GM20431 (cell line): ENCODE results near the gene ACER2.

ENCODE experiments used
- in situ Hi-C: fragments of 300-500 bp; cut with MseI, MboI; formaldehyde crosslinking; loops from one replicate; pipeline ENCODE4 v1.15.0; 2020; ENCODE audit warnings: low sequenced_read_pairs; ENCODE audit not compliant: unreplicated experiment

The ACER2 gene

DNA sequence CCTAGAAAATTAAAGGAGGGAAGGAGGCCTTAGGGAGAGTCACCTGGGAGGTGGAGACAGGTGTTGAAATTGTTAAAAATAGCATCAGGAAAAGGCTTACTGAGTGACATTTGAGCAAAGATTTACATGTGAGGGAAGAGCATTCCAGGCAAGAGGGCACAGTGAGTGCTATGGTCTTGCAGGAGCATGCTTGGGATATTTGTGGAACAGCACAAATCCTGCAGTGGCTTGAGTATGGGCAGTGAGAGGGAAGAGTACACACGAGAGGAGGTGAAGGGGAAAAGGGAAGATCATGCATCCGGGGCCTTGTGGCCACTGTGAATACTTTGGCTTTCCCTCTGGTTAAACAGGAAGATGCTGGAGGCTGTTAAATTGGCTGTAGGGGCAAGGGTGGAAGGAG, 36.6 kb downstream of the ACER2 start:
- in situ Hi-C loops: no loop called here

DNA sequence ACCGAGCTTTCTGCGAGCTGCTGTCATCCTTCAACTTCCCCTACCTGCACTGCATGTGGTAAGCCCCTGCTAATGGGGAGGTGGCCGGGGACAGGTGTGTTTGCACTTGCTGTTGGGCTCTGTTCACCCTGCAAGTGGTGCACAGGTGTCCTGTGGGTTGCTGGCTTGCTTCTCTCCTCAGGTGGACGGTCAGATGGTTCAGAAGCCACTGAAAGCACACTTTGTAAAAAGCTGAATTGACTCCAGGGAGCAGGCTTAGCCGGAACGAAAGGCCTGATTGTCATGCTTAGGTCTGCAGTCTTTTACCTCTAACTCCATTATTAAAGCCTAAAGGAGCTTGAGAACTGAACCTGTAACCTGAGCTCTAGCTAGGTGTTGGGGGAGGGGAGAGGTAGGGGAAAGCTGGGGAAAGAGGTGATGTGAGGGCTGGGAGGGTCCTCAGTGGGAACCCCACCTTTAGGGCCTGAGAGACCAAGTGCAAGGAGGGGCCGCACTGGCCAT, 37.6 kb downstream of the ACER2 start:
- in situ Hi-C loops: no loop called here

- in situ Hi-C loops: loop anchor here (25.0 kb wide), 1 partner anchor 1661 kb away; no protein-coding TSS in a partner anchor
These were observed 42.7 kb downstream of the ACER2 start for GRCh38 chr9:19451240-19452087.

DNA sequence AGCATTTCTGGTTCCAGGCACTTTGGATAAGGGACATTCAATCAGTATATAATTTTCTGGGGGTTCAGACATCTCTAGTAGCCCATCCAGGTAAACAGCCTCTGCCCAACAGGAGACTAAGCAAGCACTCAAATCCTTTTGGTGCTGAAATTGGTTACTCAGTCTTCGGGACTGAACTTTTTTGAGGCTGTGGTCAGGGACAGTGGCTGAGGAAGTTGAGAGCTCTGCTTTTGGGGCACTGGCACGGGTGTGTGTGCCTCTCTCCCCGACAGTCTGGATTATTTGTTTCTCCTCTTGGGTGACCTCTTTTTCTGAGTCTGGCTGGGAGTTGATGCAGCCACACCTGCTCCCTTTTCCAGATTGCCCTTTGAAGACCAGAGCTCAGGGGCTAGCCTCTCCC, 47.6 kb downstream of the ACER2 start:
- in situ Hi-C loops: loop anchor here (25.0 kb wide), 1 partner anchor 1656 kb away; no protein-coding TSS in a partner anchor

GRCh38 chr9:19456996-19457692, 48.3 kb downstream of the ACER2 start:
- in situ Hi-C loops: loop anchor here (25.0 kb wide), 1 partner anchor 1655 kb away; no protein-coding TSS in a partner anchor

- in situ Hi-C loops: loop anchor here (25.0 kb wide), 1 partner anchor 1655 kb away; no protein-coding TSS in a partner anchor
These were observed 48.8 kb downstream of the ACER2 start for GRCh38 chr9:19457693-19458009.

DNA sequence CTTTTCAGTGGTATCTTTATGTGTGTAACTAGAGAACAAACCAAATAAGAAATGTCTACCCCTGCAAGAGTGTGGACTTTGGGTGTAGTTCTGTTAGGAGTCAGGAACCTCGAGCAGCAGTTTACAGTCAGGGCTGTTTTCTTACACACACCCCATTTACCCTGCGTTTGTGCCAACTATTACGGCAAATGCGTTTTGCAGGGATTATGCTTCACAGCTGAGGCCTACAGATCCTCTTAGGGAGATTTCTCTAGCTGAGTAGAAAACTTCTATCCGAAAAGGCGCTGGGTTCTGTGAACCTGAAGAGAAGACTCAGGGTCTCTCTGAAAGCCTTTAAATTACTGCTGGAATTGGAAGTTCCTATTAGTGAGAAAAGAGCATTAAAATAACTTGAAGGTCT, 51.4 kb downstream of the ACER2 start:
- in situ Hi-C loops: loop anchor here (25.0 kb wide), 1 partner anchor 1652 kb away; no protein-coding TSS in a partner anchor

- in situ Hi-C loops: loop anchor here (25.0 kb wide), 1 partner anchor 1651 kb away; no protein-coding TSS in a partner anchor
These were observed 52.3 kb downstream of the ACER2 start for GRCh38 chr9:19461135-19461534.

- in situ Hi-C loops: loop anchor here (25.0 kb wide), 1 partner anchor 1648 kb away; no protein-coding TSS in a partner anchor
These were observed 55.4 kb downstream of the ACER2 start for GRCh38 chr9:19464061-19464763.

DNA sequence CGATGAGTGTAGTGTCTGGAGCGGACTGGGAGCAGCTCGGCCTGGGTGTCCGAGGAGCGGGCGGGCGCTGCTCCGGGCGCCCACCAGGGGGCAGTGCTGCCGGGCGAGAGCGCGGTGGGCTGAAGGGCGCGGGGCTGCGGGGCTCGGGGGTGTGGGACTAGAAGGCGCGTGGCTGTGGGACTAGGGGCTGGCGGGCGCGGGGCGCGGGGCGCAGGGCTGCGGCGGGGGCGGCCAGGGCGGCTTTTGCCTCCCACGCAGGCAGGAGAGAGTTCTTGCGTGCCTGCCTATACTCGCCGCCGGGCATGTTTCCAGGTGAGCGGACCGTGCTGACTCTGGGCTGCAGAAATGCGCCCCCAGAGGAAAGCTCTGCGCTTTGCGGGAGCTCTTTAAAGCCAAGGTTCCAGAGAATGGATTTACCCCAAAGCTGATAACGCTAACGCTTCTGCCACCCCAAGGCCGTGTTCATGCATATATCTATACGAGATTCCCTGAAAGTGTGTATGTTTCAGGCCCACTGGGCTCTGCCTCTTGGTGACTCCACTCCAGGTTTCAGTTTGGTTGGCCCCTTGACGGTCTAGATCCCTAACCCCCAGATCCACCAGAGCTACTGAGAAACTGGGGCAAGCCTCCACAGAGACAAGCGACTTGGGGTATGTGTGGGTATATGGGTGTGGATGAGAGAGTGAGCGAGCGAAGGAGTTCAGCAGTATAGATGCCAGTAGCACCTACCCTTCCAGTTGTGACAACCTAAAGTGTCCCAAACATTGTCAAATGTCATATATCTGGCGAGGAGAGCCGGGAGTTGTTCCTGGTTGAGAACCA, 56.2 kb downstream of the ACER2 start:
- in situ Hi-C loops: loop anchor here (25.0 kb wide), 1 partner anchor 1647 kb away; no protein-coding TSS in a partner anchor

GRCh38 chr9:19465586-19466279, 56.9 kb downstream of the ACER2 start:
- in situ Hi-C loops: loop anchor here (25.0 kb wide), 1 partner anchor 1647 kb away; no protein-coding TSS in a partner anchor

GRCh38 chr9:19466280-19466639, 57.5 kb downstream of the ACER2 start:
- in situ Hi-C loops: loop anchor here (25.0 kb wide), 1 partner anchor 1646 kb away; no protein-coding TSS in a partner anchor

DNA sequence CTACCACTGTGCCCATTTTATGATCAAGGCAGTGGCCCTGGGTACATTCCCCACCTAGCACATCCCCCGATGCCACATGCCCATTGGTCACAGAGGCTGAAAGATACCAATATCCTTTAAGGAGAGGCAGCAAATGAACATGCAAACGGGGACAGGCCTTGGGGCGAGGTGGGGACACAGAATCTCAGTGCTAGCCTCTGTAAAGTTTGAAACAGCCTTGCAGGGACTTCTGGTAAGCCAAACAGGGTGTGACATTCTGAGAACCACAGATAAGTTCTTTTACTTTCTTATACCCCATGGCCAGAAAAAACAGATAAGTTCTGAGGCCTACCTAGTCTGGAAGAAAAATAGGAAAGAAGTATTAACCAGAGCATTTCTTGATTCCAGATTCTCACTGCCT, 60.5 kb downstream of the ACER2 start:
- in situ Hi-C loops: loop anchor here (25.0 kb wide), 1 partner anchor 1643 kb away; no protein-coding TSS in a partner anchor

DNA sequence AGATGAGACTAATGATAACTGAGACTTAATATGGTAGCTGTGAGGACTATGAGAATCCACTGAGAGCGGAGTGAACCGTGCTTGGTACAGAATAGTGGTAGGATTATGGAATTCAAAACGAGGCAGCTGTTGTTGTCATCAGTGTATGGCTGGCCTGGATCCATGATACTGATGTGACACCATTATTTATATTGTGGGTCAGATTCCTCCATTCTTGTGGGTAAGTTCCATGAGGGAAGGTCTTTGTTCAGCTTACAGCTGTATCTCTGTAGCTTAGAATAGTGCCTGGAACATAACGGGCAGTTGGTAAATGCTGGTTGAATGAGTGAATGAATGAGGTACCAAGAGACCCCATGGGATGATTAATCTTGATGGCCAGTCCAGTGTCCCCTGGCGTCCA, 61.8 kb downstream of the ACER2 start:
- in situ Hi-C loops: loop anchor here (25.0 kb wide), 1 partner anchor 1642 kb away; no protein-coding TSS in a partner anchor

DNA sequence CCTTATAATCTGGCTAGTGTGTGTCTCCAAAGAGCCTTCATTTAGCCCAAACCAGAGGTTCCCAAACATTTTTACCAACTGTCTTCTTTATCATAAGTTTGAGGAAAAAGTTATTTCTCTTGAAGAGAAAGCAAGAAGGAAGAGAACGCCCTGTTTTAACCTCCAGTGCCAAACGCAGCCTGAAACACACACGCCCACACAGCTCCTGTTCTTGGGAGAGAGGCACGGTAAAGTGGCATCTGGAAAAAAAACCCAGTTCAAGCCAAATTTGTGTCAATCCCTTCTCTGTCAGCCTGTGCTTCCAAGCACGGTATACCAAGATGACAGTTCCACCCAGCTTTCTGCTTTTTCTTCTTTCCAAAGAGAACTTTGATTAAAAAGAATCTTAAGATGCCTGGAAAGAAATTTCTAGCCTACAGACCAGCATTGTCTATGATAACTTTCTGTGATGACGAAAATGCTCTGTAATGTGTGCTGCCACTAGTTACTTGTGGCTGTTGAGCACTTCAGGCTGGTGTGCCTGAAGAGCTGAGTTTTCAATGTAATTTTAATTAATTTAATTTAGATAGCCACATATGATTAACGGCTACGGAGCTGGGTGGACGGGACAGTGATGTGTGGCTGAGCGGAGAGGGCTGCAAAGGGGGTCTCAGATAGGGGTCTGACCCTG, 62.3 kb downstream of the ACER2 start:
- in situ Hi-C loops: loop anchor here (25.0 kb wide), 1 partner anchor 1641 kb away; no protein-coding TSS in a partner anchor

DNA sequence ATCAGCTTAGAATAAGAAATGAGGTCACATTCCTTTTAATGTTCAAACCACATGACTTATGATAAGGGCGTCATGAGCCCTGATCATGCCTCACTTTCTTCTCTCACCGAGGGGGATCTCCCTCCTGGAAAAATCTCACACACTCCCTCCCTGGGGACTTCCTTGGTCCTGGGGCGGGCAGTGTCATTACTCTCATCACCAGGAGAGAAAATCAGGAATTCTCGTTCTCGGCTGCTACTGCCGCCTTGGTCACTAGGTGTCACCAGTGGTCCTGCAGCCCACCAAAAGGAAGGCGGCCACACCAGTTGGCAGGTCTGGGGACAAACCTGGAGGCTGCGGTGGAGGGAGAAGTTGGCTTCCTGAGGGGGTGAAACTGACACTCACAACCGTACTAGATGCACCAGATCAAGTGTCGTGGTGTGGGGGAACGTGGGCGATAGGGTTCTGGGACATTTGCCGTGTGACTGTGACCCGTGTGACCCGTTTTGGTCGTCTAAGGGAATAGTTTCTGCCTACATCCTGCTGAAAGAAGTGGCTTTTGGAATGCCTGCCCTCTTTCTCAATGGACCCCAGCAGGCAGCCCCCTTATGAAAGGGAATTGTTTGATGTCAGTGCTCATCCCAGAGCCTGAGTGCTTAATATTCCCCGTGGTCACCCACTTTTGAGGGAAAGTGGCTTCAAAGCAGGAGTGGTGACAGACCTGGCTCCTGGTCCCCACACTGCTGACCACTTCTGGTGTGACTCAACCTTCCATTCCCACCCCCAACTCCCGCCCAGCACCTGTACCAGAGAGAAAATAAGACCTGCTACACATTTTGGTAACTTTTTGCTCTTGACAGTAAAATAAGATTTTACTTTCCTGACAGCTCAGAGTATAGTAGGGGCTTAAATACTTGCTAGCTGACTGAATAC, 63.2 kb downstream of the ACER2 start:
- in situ Hi-C loops: loop anchor here (25.0 kb wide), 1 partner anchor 1640 kb away; no protein-coding TSS in a partner anchor

- in situ Hi-C loops: loop anchor here (25.0 kb wide), 1 partner anchor 1639 kb away; no protein-coding TSS in a partner anchor
These were observed 64.8 kb downstream of the ACER2 start for GRCh38 chr9:19473605-19474004.
